ENCODE results near the gene CCT4. TPM values are rescaled to one million over a fixed set of nuclear protein-coding genes. Genes with fewer than 3 reads are reported as not detected.
A peak's percentile ranks its signal among the peaks of the same experiment; 100 is the strongest.
"Not testable (repeated sequence)": the region's sequence is repeated elsewhere in the genome, so short reads cannot be mapped to it uniquely, and the experiment has no call there.

The CCT4 gene
- total and polyA plus RNA-seq, 2 experiments from 2014 or later, result 333 to 343 TPM

DNA sequence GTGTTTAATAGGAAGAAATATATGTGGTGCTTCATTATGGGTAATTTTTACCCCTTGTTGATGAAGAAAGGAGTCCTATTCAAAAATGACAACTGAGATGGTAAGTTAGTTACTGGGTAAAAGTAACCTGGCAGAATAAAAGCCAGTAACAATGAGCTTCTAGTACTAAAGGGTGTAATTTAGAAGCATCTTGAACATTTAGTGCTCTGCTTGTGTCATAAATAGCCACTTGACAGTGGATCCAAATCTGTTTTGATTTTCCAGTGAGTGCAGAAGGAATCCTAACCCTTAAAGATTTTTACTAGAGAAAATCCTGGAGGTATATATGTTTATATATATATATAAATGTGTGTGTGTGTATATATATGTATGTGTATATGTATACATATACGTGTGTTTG is 32.1 kb upstream of the CCT4 start (continued):
- TF ChIP-seq, protein P1, sequence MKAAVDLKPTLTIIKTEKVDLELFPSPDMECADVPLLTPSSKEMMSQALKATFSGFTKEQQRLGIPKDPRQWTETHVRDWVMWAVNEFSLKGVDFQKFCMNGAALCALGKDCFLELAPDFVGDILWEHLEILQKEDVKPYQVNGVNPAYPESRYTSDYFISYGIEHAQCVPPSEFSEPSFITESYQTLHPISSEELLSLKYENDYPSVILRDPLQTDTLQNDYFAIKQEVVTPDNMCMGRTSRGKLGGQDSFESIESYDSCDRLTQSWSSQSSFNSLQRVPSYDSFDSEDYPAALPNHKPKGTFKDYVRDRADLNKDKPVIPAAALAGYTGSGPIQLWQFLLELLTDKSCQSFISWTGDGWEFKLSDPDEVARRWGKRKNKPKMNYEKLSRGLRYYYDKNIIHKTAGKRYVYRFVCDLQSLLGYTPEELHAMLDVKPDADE (IDR thresholded peaks at IDR 0.05), result no peak
- TF ChIP-seq JUNB (IDR thresholded peaks at IDR 0.05; ENCODE audit: unreplicated experiment) (no peak), POLR2AphosphoS5 (IDR thresholded peaks at IDR 0.05; ENCODE audit: low read depth) (no peak), STAT1 (IDR thresholded peaks at IDR 0.05; ENCODE audit: unreplicated experiment) (no peak), CREB1 (CRISPR knock-in tag; IDR thresholded peaks at IDR 0.05; ENCODE audit: low read depth) (no peak), REST (IDR thresholded peaks at IDR 0.05; ENCODE audit: unreplicated experiment) (no peak), ZNF114 (CRISPR knock-in tag; IDR thresholded peaks at IDR 0.05) (no peak), EZH2 (IDR thresholded peaks at IDR 0.05; ENCODE audit: low read depth, unreplicated experiment) (no peak), ZNF331 (CRISPR knock-in tag; IDR thresholded peaks at IDR 0.05; ENCODE audit: low read depth) (no peak)

DNA sequence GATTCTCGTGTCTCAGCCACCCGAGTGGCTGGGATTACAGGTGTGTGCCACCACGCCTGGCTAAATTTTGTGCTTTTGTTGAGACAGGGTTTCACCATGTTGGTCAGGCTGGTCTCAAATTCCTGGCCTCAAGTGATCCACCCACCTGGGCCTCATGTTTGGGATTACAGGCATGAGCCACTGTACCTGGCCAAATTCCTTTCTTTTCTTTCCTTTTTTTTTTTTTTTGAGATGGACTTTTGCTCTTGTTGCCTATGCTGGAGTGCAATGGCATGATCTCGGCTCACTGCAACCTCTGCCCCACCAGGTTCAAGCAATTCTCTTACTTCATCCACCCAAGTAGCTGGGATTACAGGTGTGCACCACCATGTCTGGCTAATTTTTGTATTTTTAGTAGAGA is 26.3 kb upstream of the CCT4 start:
- not testable (repeated sequence) for H3K36me3 ChIP-seq (ENCODE audit: insufficient read depth); H2AFZ ChIP-seq; H3K9me3 Mint-ChIP-seq; H3K4me1 ChIP-seq (ENCODE audit: insufficient read depth); H3K4me3 ChIP-seq; H3K4me1 Mint-ChIP-seq; H3F3A ChIP-seq (replicated peaks; ENCODE audit: low read depth); ATAC-seq; H3K27me3 Mint-ChIP-seq (ENCODE audit: insufficient read depth, low read depth, poor library complexity); DNase-seq (ENCODE audit: low spot score); H3K27ac ChIP-seq (ENCODE audit: low read depth); H3K27me3 ChIP-seq (ENCODE audit: insufficient read depth); H3K36me3 Mint-ChIP-seq (ENCODE audit: low read depth); H3K27ac Mint-ChIP-seq; H4K20me1 ChIP-seq (replicated peaks; ENCODE audit: insufficient read depth); H3K4me3 Mint-ChIP-seq; H3K9me2 ChIP-seq (ENCODE audit: insufficient read depth); H3K4me2 ChIP-seq; H3K79me2 ChIP-seq (replicated peaks; ENCODE audit: insufficient read depth)

- no peaks in the 10 kb centered on the region; the same call in 2 of the 3 replicates for H3K36me3 Mint-ChIP-seq (ENCODE audit: low read depth)
- no peak overlapping the region for H3K27ac ChIP-seq (ENCODE audit: low read depth)
- H3K4me3 ChIP-seq, result no peak overlapping the region
- H2AFZ ChIP-seq, result no peak overlapping the region
- H3K4me1 ChIP-seq (ENCODE audit: insufficient read depth), result no peaks in the 10 kb centered on the region
- no peaks in the 10 kb centered on the region for H3F3A ChIP-seq (replicated peaks; ENCODE audit: low read depth)
- no peaks in the 10 kb centered on the region for H3K9me3 Mint-ChIP-seq
- 0 out of 2 replicates have a peak, but pooled peaks cover 5% of the 10 kb centered on the region for H3K79me2 ChIP-seq (replicated peaks; ENCODE audit: insufficient read depth)
- no peaks in the 10 kb centered on the region for H4K20me1 ChIP-seq (replicated peaks; ENCODE audit: insufficient read depth)
- H3K9me2 ChIP-seq (ENCODE audit: insufficient read depth), result no peaks in the 10 kb centered on the region
- TF ChIP-seq CTCF (conservative IDR thresholded peaks at IDR 0.05; ENCODE audit: low read depth in 2 of 2) (peak; percentile 55 to 68), CREB1 (CRISPR knock-in tag; IDR thresholded peaks at IDR 0.05; ENCODE audit: low read depth) (no peak), EZH2phosphoT487 (IDR thresholded peaks at IDR 0.05; ENCODE audit: unreplicated experiment) (no peak), EZH2 (IDR thresholded peaks at IDR 0.05; ENCODE audit: low read depth, unreplicated experiment) (no peak)
- peak; percentile 77 for ATAC-seq
- H3K27me3 Mint-ChIP-seq (ENCODE audit: insufficient read depth, low read depth, poor library complexity), result peaks cover 9% of the 10 kb centered on the region
- no peaks in the 10 kb centered on the region for H3K27me3 ChIP-seq (ENCODE audit: insufficient read depth)
- H3K27ac Mint-ChIP-seq, result no peak overlapping the region
- H3K4me2 ChIP-seq, result no peak overlapping the region
- H3K4me3 Mint-ChIP-seq, result no peak overlapping the region
- H3K36me3 ChIP-seq (ENCODE audit: insufficient read depth), result no peaks in the 10 kb centered on the region
- peak; percentile 51 for DNase-seq (ENCODE audit: low spot score)
- H3K4me1 Mint-ChIP-seq, result no peaks in the 10 kb centered on the region
Measured at GRCh38 chr2:61911510-61911909, 23.1 kb upstream of the CCT4 start.

All from GM23338 (cell line).